ENCODE measurements around the gene ENG. TPM values are rescaled to one million over a fixed set of nuclear protein-coding genes. Genes with fewer than 3 reads are reported as not detected.

Gene ENG
- total RNA-seq, 1 experiment from 2014 or later: 46.1 TPM

- DNase-seq (ENCODE audit: low read depth): no peak
Measured at GRCh38 chr9:127776924-127777289, 77.6 kb downstream of the ENG start.

- no peak for DNase-seq (ENCODE audit: low read depth)
Measured at GRCh38 chr9:127776195-127776923, 78.1 kb downstream of the ENG start.

- no peak for DNase-seq (ENCODE audit: low read depth)
Measured at GRCh38 chr9:127773981-127774380, 80.5 kb downstream of the ENG start.

GRCh38 chr9:127773272-127773671, 81.2 kb downstream of the ENG start:
- no peak for DNase-seq (ENCODE audit: low read depth)

- DNase-seq (ENCODE audit: low read depth): no peak
Measured at GRCh38 chr9:127772603-127773002, 81.9 kb downstream of the ENG start.

GRCh38 chr9:127771570-127772189, 82.8 kb downstream of the ENG start:
- no peak for DNase-seq (ENCODE audit: low read depth)

- peak; percentile 96 for DNase-seq (ENCODE audit: low read depth)
Measured at GRCh38 chr9:127770905-127771569, 83.4 kb downstream of the ENG start.

GRCh38 chr9:127770583-127770904, 83.9 kb downstream of the ENG start:
- no peak for DNase-seq (ENCODE audit: low read depth)

GRCh38 chr9:127769929-127770582, 84.4 kb downstream of the ENG start:
- no peak for DNase-seq (ENCODE audit: low read depth)

- DNase-seq (ENCODE audit: low read depth): no peak
Measured at GRCh38 chr9:127769101-127769500, 85.4 kb downstream of the ENG start.

GRCh38 chr9:127768698-127769097, 85.8 kb downstream of the ENG start:
- DNase-seq (ENCODE audit: low read depth): no peak

GRCh38 chr9:127767909-127768331, 86.5 kb downstream of the ENG start:
- DNase-seq (ENCODE audit: low read depth): no peak

- no peak for DNase-seq (ENCODE audit: low read depth)
Measured at GRCh38 chr9:127767410-127767809, 87.0 kb downstream of the ENG start.

- no peak for DNase-seq (ENCODE audit: low read depth)
Measured at GRCh38 chr9:127765418-127765817, 89.0 kb downstream of the ENG start.

Other genes with a start within 250 kb of the ENG start
- gene STXBP1, start 242.4 kb downstream of the ENG start, total RNA-seq (2014; rRNA removed; shearing (Covaris generic)): 15.0 and 32.1 TPM in 2 replicates
- not detected in 2 replicates for gene CFAP157, start 147.7 kb downstream of the ENG start, total RNA-seq (2014; rRNA removed; shearing (Covaris generic))
- gene PTRH1, start 139.0 kb downstream of the ENG start, total RNA-seq (2014; rRNA removed; shearing (Covaris generic)): 10.7 and 17.5 TPM in 2 replicates
- not detected in 2 replicates for gene TTC16, start 138.6 kb downstream of the ENG start, total RNA-seq (2014; rRNA removed; shearing (Covaris generic))
- gene TOR2A, start 119.4 kb downstream of the ENG start, total RNA-seq (2014; rRNA removed; shearing (Covaris generic)): 10.4 and 12.3 TPM in 2 replicates
- gene SH2D3C, start 76.0 kb downstream of the ENG start, total RNA-seq (2014; rRNA removed; shearing (Covaris generic)): 0.12 TPM in 1 of 2 replicates, not detected in the other
- gene CDK9, start 68.6 kb downstream of the ENG start, total RNA-seq (2014; rRNA removed; shearing (Covaris generic)): 31.8 and 33.2 TPM in 2 replicates
- 46.2 and 76.4 TPM in 2 replicates for gene FPGS, start 51.8 kb downstream of the ENG start, total RNA-seq (2014; rRNA removed; shearing (Covaris generic))
- 58.5 and 86.3 TPM in 2 replicates for gene AK1, start 23.0 kb upstream of the ENG start, total RNA-seq (2014; rRNA removed; shearing (Covaris generic))
- 15.9 and 29.4 TPM in 2 replicates for gene ST6GALNAC6, start 44.9 kb upstream of the ENG start, total RNA-seq (2014; rRNA removed; shearing (Covaris generic))
- 12.2 and 12.6 TPM in 2 replicates for gene ST6GALNAC4, start 62.4 kb upstream of the ENG start, total RNA-seq (2014; rRNA removed; shearing (Covaris generic))
- 1.6 TPM in 1 of 2 replicates, not detected in the other for gene PIP5KL1, start 76.1 kb upstream of the ENG start, total RNA-seq (2014; rRNA removed; shearing (Covaris generic))
- gene DPM2, start 83.2 kb upstream of the ENG start, total RNA-seq (2014; rRNA removed; shearing (Covaris generic)): 53.8 and 77.2 TPM in 2 replicates
- 4.3 and 35.5 TPM in 2 replicates for gene EEIG1, start 126.3 kb upstream of the ENG start, total RNA-seq (2014; rRNA removed; shearing (Covaris generic))
- gene NAIF1, start 212.7 kb upstream of the ENG start, total RNA-seq (2014; rRNA removed; shearing (Covaris generic)): 10.5 and 13.7 TPM in 2 replicates
- gene SLC25A25, start 213.6 kb upstream of the ENG start, total RNA-seq (2014; rRNA removed; shearing (Covaris generic)): 8.7 and 19.8 TPM in 2 replicates

Measured in M059J (cell line).